CD4-positive, alpha-beta T cell (primary cell): ENCODE results near the gene PLD6. TPM values are rescaled to one million over a fixed set of nuclear protein-coding genes. Genes with fewer than 3 reads are reported as not detected.
"Not testable (repeated sequence)": the region's sequence is repeated elsewhere in the genome, so short reads cannot be mapped to it uniquely, and the experiment has no call there.

Source experiments
- ATAC-seq: fragments of 200-7000 bp; cut with Tn5 transposase; one replicate; pipeline ENCODE4 v1.10.0; 2022; ENCODE audit warnings: mild to moderate bottlenecking; ENCODE audit not compliant: poor library complexity
- CTCF ChIA-PET: fragments of 350-600 bp; sonication (Branson Sonifier 250); formaldehyde crosslinking; loops from one replicate; lab custom pipeline; 2021; ENCODE audit warnings: antibody characterized with exemption, inconsistent platforms; lab: Charles Lee
- POLR2A ChIA-PET: fragments of 350-600 bp; sonication (Branson Sonifier 250); formaldehyde crosslinking; loops from one replicate; lab custom pipeline; 2021; ENCODE audit warnings: antibody characterized with exemption, inconsistent platforms; lab: Charles Lee
- DNase-seq, 14 experiments: peaks; one replicate each; pipeline ENCODE4 v3.0.0-alpha.2; 2013 to 2020; ENCODE audit warnings: mixed read lengths in 2 of 14
- H3K27ac ChIP-seq, 2 donors: one replicate each; pipeline versions ENCODE4 v1.5.1 to v1.7.0; 2013; ENCODE audit warnings: low read length in 2 of 2, low read depth in 1 of 2, mild to moderate bottlenecking in 1 of 2
- H3K27me3 ChIP-seq, 2 experiments: 1 replicate in 1 of 2; 2 replicates in 1 of 2; pipeline versions ENCODE4 v1.6.1 to v1.7.0; 2013; ENCODE audit warnings: low read length in 2 of 2, control low read depth in 1 of 2, mild to moderate bottlenecking in 1 of 2, moderate library complexity in 1 of 2; ENCODE audit not compliant: insufficient read depth in 2 of 2, control insufficient read depth in 1 of 2
- H3K36me3 ChIP-seq: one replicate; pipeline ENCODE4 v1.6.1; 2013; ENCODE audit warnings: low read length, control low read depth; ENCODE audit not compliant: insufficient read depth
- H3K4me1 ChIP-seq: one replicate; pipeline ENCODE4 v1.6.1; 2013; ENCODE audit warnings: low read length, control low read depth; ENCODE audit not compliant: insufficient read depth
- H3K4me3 ChIP-seq: one replicate; pipeline ENCODE4 v1.5.1; 2013; ENCODE audit warnings: mild to moderate bottlenecking, low read length, moderate library complexity
- H3K9me3 ChIP-seq, 2 experiments: 1 replicate in 1 of 2; 2 replicates in 1 of 2; pipeline versions ENCODE4 v1.6.1 to v1.7.0; 2013; ENCODE audit warnings: low read length in 2 of 2, mild to moderate bottlenecking in 2 of 2, control low read depth in 1 of 2, moderate library complexity in 1 of 2; ENCODE audit not compliant: control insufficient read depth in 1 of 2, insufficient read depth in 1 of 2
- H3K27ac Mint-ChIP-seq: one replicate; pipeline ENCODE4 v1.8.0; 2020; ENCODE audit warnings: mixed read lengths
- H3K27me3 Mint-ChIP-seq: one replicate; pipeline ENCODE4 v1.8.0; 2021; ENCODE audit warnings: mixed read lengths
- H3K36me3 Mint-ChIP-seq: one replicate; pipeline ENCODE4 v1.8.0; 2021; ENCODE audit warnings: low read depth, mixed read lengths
- H3K4me1 Mint-ChIP-seq: one replicate; pipeline ENCODE4 v1.8.0; 2021; ENCODE audit warnings: low read depth, mixed read lengths
- H3K4me3 Mint-ChIP-seq: one replicate; pipeline ENCODE4 v1.8.0; 2020; ENCODE audit warnings: mild to moderate bottlenecking, mixed read lengths
- H3K9me3 Mint-ChIP-seq: one replicate; pipeline ENCODE4 v1.8.0; 2020; ENCODE audit warnings: mixed read lengths
- intact Hi-C, 2 experiments: fragments of 100-400 bp; cut with DNase I in 1 of 2; cut with micrococcal nuclease in 1 of 2; formaldehyde crosslinking; loops; one replicate each; pipeline versions ENCODE4 v1.15.1 to v1.9.0; 2023 to 2025; cut with DNase I, micrococcal nuclease
- polyA plus RNA-seq, 2 donors: library from polyadenylated mRNA; unstranded; fragments of 120-200 nt; gene quantifications; one replicate each; pipeline ENCODE4 v1.2.1, GENCODE V29; 2013
- total RNA-seq, 174 experiments: library from RNA in 2 of 174; stranded (reverse) in 2 of 174; gene quantifications; one replicate each; pipeline ENCODE4 v1.2.3 and lab custom pipeline; 2021 to 2026
- TF ChIP-seq, protein P1 (sequence below): fragments of 200-600 bp; IDR thresholded peaks from one replicate; pipeline ENCODE4 v1.8.0; 2022; ENCODE audit warnings: antibody characterized with exemption, mild to moderate bottlenecking

The PLD6 gene, protein sequence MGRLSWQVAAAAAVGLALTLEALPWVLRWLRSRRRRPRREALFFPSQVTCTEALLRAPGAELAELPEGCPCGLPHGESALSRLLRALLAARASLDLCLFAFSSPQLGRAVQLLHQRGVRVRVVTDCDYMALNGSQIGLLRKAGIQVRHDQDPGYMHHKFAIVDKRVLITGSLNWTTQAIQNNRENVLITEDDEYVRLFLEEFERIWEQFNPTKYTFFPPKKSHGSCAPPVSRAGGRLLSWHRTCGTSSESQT
- total RNA-seq (1 to 10 TPM; 7.1 to 7.5 TPM), total RNA-seq (lab: John Stamatoyannopoulos, UW) (4.5 to 71.6 (median 15.3) reads per million in 172 experiments)
- 9.9 TPM for polyA plus RNA-seq (2013, experiment 1 of 2)
- 10.2 TPM for polyA plus RNA-seq (2013, experiment 2 of 2)

DNA sequence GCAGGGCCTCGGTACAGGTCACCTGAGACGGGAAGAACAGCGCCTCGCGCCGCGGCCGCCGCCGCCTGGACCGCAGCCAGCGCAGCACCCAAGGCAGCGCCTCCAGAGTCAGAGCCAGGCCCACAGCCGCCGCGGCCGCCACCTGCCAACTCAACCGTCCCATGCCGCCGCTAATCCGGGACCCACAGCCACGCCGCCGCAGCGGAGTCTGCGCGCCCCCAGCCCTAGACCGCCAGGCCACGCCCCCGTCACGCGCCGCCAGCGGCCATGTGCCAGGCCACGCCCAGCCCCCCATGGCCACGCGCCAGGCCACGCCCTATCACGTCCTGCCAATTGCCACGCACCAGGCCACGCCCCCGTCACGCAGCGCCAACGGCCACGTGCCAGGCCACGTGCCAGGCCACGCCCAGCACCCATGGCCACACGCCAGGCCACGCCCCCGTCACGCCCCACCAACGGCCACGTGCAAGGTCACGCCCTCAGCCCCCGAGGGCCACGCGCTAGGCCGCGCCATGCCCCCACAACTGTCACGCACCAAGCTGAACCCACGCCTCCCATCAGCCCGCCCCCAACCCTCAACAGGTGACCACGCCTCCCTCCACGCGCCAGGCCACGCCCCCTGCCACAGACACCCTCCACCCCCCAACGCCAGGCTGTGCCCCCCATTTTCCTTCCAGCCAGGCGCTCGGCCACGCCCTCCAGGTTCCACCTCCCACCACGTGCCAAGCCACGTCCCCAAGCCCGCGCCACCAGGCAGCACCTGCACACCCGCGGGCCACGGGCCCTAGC is at the start of gene PLD6:
PLD6 (minus strand) TSS at position 210 of the 789 bp plus-strand sequence; CDS start at position 163, 47 bp downstream.
- Mint-ChIP-seq H3K27ac (peak within 1 kb of the TSS; percentile 92), H3K4me1 (peaks cover 24% of the 10 kb centered on the region), H3K4me3 (peak within 1 kb of the TSS; percentile 93), H3K9me3 (no peaks in the 10 kb centered on the region), H3K27me3 (no peaks in the 10 kb centered on the region), H3K36me3 (peaks cover 28% of the 10 kb centered on the region)
- peak within 1 kb of the TSS; percentile 45 to 53 for H3K27ac ChIP-seq
- H3K4me1 ChIP-seq, result peaks cover 34% of the 10 kb centered on the region
- intact Hi-C loops, result loop anchor here (1.0 to 10.0 kb wide), 4 partner anchors 31 to 74 kb away; partner anchors contain the start of genes COPS3 (in 1 of the 2) and FLCN (in 1 of the 2)
- H3K36me3 ChIP-seq, result peaks cover 18% of the 10 kb centered on the region
- TF ChIP-seq, protein P1, sequence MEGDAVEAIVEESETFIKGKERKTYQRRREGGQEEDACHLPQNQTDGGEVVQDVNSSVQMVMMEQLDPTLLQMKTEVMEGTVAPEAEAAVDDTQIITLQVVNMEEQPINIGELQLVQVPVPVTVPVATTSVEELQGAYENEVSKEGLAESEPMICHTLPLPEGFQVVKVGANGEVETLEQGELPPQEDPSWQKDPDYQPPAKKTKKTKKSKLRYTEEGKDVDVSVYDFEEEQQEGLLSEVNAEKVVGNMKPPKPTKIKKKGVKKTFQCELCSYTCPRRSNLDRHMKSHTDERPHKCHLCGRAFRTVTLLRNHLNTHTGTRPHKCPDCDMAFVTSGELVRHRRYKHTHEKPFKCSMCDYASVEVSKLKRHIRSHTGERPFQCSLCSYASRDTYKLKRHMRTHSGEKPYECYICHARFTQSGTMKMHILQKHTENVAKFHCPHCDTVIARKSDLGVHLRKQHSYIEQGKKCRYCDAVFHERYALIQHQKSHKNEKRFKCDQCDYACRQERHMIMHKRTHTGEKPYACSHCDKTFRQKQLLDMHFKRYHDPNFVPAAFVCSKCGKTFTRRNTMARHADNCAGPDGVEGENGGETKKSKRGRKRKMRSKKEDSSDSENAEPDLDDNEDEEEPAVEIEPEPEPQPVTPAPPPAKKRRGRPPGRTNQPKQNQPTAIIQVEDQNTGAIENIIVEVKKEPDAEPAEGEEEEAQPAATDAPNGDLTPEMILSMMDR, result no peak
- ChIA-PET CTCF (interaction anchor here (1.0 kb wide), 1 partner anchor 26 kb away, joined by 3 read pairs; no protein-coding TSS in a partner anchor), POLR2A (interaction anchor here (0.8 to 3.4 kb wide), 10 partner anchors 12 to 86 kb away, joined by 3 to 17 read pairs (median 3); partner anchors contain the start of gene FLCN)
- peak within 1 kb of the TSS; percentile 84 for H3K4me3 ChIP-seq
- peaks cover 0 to 5% of the 10 kb centered on the region in 2 experiments for H3K9me3 ChIP-seq
- ATAC-seq, result peak; percentile 73
- H3K27me3 ChIP-seq, result no peaks in the 10 kb centered on the region
- peak; percentile 85 to 97 (median 90) for DNase-seq

DNA sequence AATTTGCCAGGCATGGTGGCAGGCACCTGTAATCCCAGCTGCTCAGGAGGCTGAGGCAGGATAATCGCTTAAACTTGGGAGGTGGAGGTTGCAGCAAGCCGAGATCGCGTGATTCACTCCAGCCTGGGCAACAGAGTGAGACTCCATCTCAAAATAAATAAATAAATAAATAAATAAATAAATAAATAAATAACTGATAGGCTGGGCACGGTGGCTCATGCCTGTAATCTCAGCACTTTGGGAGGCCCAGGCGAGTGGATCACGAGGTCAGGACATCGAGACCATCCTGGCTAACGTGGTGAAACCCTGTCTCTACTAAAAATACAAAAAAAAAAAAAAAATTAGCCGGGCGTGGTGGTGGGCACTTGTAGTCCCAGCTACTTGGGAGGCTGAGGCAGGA is 49.6 kb upstream of the PLD6 start:
- H3K9me3 Mint-ChIP-seq, H3K27ac Mint-ChIP-seq, H3K4me3 ChIP-seq, ATAC-seq, DNase-seq, H3K27me3 ChIP-seq, H3K27ac ChIP-seq, H3K4me1 ChIP-seq, H3K4me3 Mint-ChIP-seq, H3K4me1 Mint-ChIP-seq, H3K9me3 ChIP-seq, H3K27me3 Mint-ChIP-seq, intact Hi-C loops: not testable (repeated sequence)
- POLR2A ChIA-PET, result interaction anchor here (0.7 to 1.8 kb wide), 2 partner anchors 19 to 23 kb away, joined by 3 to 5 read pairs; partner anchors contain the start of gene FLCN
- H3K36me3 ChIP-seq, result peaks cover 67% of the 10 kb centered on the region
- peaks cover 72% of the 10 kb centered on the region for H3K36me3 Mint-ChIP-seq
- CTCF ChIA-PET, result interaction anchor here (1.0 to 1.1 kb wide), 2 partner anchors 9 to 14 kb away, joined by 3 to 4 read pairs; no protein-coding TSS in a partner anchor

DNA sequence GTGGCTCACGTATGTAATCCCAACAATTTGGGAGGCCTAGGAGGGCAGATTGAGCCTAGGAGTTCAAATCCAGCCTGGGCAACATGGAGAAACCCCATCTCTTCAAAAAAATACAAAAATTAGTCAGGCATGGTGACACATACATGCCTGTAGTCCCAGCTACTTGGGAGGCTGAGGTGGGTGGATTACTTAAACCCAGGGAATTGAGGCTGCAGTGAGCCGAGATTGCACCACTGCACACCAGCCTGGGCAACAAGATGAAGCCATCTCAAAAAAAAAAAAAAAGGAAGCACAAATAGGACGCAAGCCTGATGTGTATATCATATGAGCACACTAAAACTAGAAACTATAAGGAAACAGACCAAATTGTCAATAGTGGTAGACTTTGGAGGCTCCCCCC is 47.9 kb upstream of the PLD6 start:
- ATAC-seq (no peak), DNase-seq (no peak)
- intact Hi-C loops, result no loop called here
- no peaks in the 10 kb centered on the region for H3K9me3 Mint-ChIP-seq
- Histone ChIP-seq H3K4me1 (peaks cover 2% of the 10 kb centered on the region), H3K4me3 (no peak overlapping the region), H3K9me3 (no peaks in the 10 kb centered on the region), H3K27me3 (no peaks in the 10 kb centered on the region), H3K27ac (no peak overlapping the region), H3K36me3 (peaks cover 63% of the 10 kb centered on the region)
- peaks cover 7% of the 10 kb centered on the region for H3K4me1 Mint-ChIP-seq
- no peak overlapping the region for H3K4me3 Mint-ChIP-seq
- ChIA-PET CTCF (interaction anchor here (1.6 kb wide), 1 partner anchor 112 kb away, joined by 5 read pairs; no protein-coding TSS in a partner anchor), POLR2A (no interaction called here)
- no peaks in the 10 kb centered on the region for H3K27me3 Mint-ChIP-seq
- TF ChIP-seq, protein P1, result no peak
- H3K36me3 Mint-ChIP-seq, result peaks cover 66% of the 10 kb centered on the region
- H3K27ac Mint-ChIP-seq, result no peak overlapping the region
